Pancreas (tissue), 10 donors: ENCODE results near the gene SULT1A2. TPM values are rescaled to one million over a fixed set of nuclear protein-coding genes. Genes with fewer than 3 reads are reported as not detected.
"Not testable (repeated sequence)": the region's sequence is repeated elsewhere in the genome, so short reads cannot be mapped to it uniquely, and the experiment has no call there.

Source experiments
- ATAC-seq, 4 donors: fragments of 200-7000 bp; cut with Tn5 transposase; one replicate each; pipeline versions ENCODE4 v1.8.0 to v1.9.1; 2020; ENCODE audit warnings: mild to moderate bottlenecking in 4 of 4, moderate library complexity in 4 of 4
- DNase-seq, 6 donors: peaks; one replicate each; pipeline ENCODE4 v3.0.0-alpha.2; 2020
- FAIRE-seq: peaks from 2 replicates; lab custom pipeline; 2012; peaks lifted over from hg19 to GRCh38; lab: Jason Lieb, UNC
- H3K27ac ChIP-seq, 4 donors: fragments of 200-600 bp; sonication (generic); 1 replicate in 3 of 4; 2 replicates in 1 of 4; pipeline versions ENCODE4 v1.5.0 to v1.8.0; 2020
- H3K27me3 ChIP-seq, 4 donors: fragments of 200-600 bp; one replicate each; pipeline ENCODE4 v1.8.0; 2021
- H3K36me3 ChIP-seq, 3 donors: fragments of 200-600 bp; sonication (generic) in 1 of 3; one replicate each; pipeline versions ENCODE4 v1.5.0 to v1.8.0; 2020 to 2021
- H3K4me1 ChIP-seq, 3 donors: fragments of 200-600 bp; one replicate each; pipeline ENCODE4 v1.8.0; 2021
- H3K4me3 ChIP-seq, 4 donors: fragments of 200-600 bp; sonication (generic) in 2 of 4; one replicate each; pipeline versions ENCODE4 v1.5.0 to v1.8.0; 2020 to 2021
- H3K9me3 ChIP-seq, 4 donors: fragments of 200-600 bp; one replicate each; pipeline ENCODE4 v1.8.0; 2021
- WGBS, 2 donors: extraction: QIAGEN DNeasy Blood & Tissue Kit; methylation state at CpG; one replicate each; pipeline ENCODE4 v1.1.7; 2013; 5-methylcytosine and 5-hydroxymethylcytosine counted together
- intact Hi-C, 3 donors: fragments of 100-400 bp; cut with DNase I; formaldehyde crosslinking; loops; one replicate each; pipeline versions ENCODE4 v1.11.1 to v1.14.2; 2022
- polyA plus RNA-seq, 2 donors: library from polyadenylated mRNA; stranded (reverse); fragments of 200-250 nt; gene quantifications; one replicate each; pipeline ENCODE4 v1.2.3, GENCODE V29; 2013
- total RNA-seq, 6 donors: library from RNA; stranded (reverse); fragmentation: NEBNext Ultra II Directional in 4 of 6; extraction: Animal tissue kit (Norgen Biotek cat#: 25700) in 4 of 6; gene quantifications; one replicate each; pipeline versions ENCODE4 v1.2.1 to v1.2.4, GENCODE V29; 2021 to 2023
- TF ChIP-seq, protein P1 (sequence below), 4 donors: fragments of 200-600 bp; sonication (generic) in 3 of 4; IDR thresholded peaks; one replicate each; pipeline versions ENCODE4 v1.5.0 to v1.8.0; 2021; ENCODE audit warnings: antibody characterized with exemption in 4 of 4
- donor health status: healthy with polysubstance abuse.
- donor health status: DM: no; HTN: no; CAD: no; lungs with moderate emphysema.
- donor health status: DM: no; HTN: no; CAD: no.
- donor health status: control.
- donor health status: control.
- donor health status: Bipolar disorder and iron deficiency.
- donor health status: DM: yes; HTN: yes; CAD: no.
- donor health status: DM: no; HTN: no; CAD: no.
- donor health status: DM: no; HTN: no; CAD: no.
- donor health status: DM: yes; HTN: yes; CAD: no.

Gene SULT1A2
- total and polyA plus RNA-seq, 8 donors, result 0.41 to 6.0 (median 1.4) TPM

DNA sequence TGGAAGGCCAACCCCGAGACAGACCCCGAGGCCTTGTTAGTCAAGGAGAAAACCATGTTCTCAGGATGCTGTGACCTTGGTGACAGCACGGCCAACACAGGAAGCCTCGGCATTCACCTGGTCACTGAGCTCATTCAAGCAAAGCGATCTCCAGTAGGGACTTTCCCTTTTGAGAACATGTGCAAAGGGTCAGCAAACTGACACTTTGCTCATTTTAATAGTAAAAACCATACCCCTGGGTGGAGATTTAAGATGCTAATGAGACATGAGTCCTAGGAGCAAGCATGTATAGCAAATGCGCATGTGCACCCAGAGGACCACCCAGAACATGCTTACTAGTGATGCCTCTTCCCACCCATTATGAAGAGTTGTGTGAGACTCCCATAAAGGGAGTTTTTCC lies 5.7 kb upstream of the SULT1A2 start:
- Histone ChIP-seq H3K4me1 (no peaks in the 10 kb centered on the region), H3K9me3 (no peaks in the 10 kb centered on the region), H3K27ac (no peak overlapping the region), H3K4me3 (no peak overlapping the region), H3K36me3 (no peaks in the 10 kb centered on the region), H3K27me3 (no peaks in the 10 kb centered on the region)
- whole genome bisulfite sequencing, 2 donors, result 40 to 47% methylated on average over 4 to 6 of the region's 6 CpGs
- TF ChIP-seq, protein P1, sequence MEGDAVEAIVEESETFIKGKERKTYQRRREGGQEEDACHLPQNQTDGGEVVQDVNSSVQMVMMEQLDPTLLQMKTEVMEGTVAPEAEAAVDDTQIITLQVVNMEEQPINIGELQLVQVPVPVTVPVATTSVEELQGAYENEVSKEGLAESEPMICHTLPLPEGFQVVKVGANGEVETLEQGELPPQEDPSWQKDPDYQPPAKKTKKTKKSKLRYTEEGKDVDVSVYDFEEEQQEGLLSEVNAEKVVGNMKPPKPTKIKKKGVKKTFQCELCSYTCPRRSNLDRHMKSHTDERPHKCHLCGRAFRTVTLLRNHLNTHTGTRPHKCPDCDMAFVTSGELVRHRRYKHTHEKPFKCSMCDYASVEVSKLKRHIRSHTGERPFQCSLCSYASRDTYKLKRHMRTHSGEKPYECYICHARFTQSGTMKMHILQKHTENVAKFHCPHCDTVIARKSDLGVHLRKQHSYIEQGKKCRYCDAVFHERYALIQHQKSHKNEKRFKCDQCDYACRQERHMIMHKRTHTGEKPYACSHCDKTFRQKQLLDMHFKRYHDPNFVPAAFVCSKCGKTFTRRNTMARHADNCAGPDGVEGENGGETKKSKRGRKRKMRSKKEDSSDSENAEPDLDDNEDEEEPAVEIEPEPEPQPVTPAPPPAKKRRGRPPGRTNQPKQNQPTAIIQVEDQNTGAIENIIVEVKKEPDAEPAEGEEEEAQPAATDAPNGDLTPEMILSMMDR (IDR thresholded peaks at IDR 0.05), result no peak
- no peak for DNase-seq
- no peak for ATAC-seq
- no peak for FAIRE-seq
- intact Hi-C loops, result no loop called here

DNA sequence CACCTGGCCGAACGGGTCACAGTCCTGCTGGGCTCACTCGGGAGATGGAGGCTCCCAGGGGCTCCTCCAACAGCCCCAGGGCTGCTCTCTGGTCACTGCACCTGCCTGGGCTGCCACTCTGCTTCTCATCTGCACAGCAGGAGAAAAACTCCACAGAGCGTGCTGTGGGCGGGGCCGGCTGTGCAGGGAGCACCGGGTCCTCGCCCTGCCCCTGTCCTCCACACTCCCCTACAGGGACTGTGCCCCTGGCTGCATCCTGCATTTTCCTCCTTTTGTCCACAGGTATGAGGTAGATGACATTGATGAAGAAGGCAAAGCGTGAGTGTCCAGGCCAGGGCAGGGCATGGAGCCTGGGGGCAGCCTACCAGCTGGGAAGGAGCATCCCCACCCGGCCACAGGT lies 5.2 kb upstream of the SULT1A2 start:
- H3K4me3 ChIP-seq, H3K27me3 ChIP-seq, ATAC-seq, H3K27ac ChIP-seq, intact Hi-C loops, FAIRE-seq, H3K36me3 ChIP-seq, H3K4me1 ChIP-seq, H3K9me3 ChIP-seq: not testable (repeated sequence)
- WGBS, 2 donors, result 85 to 87% methylated on average over 2 to 5 of the region's 10 CpGs
- peak in 1 of 6 donors; percentile 7 for DNase-seq

DNA sequence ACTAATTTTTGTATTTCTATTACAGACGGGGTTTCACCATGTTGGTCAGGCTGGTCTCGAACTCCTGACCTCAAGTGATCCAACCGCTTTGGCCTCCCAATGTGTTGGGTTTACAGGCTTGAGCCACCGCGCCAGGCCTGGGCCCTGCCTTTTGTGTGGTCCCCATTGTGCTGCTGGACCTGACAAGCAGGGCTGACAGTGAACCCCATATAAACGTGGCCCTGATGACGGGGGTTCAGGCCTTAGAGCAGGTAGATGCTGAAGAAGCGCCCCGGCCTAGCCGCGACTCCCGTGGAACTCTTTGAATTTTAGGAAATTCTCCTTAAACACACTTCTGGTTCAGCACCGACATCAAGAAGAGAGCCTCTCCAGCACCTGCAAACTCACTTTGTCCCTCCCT lies 4.7 kb upstream of the SULT1A2 start:
- DNase-seq, result peak in 1 of 6 donors; percentile 15
- WGBS, 2 donors, result 89 to 93% methylated on average over 11 to 12 of the region's 13 CpGs
- H3K36me3 ChIP-seq, ATAC-seq, H3K27ac ChIP-seq, H3K27me3 ChIP-seq, H3K9me3 ChIP-seq, intact Hi-C loops, H3K4me3 ChIP-seq, FAIRE-seq, H3K4me1 ChIP-seq: not testable (repeated sequence)

DNA sequence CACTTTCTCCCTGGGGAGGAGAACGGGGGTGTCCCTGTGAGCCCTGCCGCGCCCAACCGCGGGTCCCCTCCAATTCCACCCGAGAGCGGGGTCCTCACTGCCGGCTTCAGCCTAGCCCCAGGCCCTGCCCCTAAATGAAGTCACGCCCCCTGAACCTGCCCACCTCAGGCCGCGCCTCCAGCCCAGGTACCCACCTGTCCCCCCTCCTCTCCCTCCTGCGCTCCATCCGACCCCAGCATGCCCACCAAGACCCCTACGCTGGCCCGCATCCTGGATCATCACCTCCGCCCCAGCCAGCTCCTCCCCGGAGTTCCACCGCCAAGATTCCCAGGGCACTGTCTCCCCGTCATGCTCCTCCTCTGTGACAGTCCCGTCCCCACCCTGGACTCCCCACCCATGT lies 4.1 kb upstream of the SULT1A2 start:
- intact Hi-C loops, H3K36me3 ChIP-seq, ATAC-seq, H3K27ac ChIP-seq, H3K4me1 ChIP-seq, FAIRE-seq, H3K27me3 ChIP-seq, H3K4me3 ChIP-seq, H3K9me3 ChIP-seq: not testable (repeated sequence)
- 59 to 81% methylated on average over 7 to 10 of the region's 20 CpGs for WGBS, 2 donors
- DNase-seq, result peak in 1 of 6 donors; percentile 21

DNA sequence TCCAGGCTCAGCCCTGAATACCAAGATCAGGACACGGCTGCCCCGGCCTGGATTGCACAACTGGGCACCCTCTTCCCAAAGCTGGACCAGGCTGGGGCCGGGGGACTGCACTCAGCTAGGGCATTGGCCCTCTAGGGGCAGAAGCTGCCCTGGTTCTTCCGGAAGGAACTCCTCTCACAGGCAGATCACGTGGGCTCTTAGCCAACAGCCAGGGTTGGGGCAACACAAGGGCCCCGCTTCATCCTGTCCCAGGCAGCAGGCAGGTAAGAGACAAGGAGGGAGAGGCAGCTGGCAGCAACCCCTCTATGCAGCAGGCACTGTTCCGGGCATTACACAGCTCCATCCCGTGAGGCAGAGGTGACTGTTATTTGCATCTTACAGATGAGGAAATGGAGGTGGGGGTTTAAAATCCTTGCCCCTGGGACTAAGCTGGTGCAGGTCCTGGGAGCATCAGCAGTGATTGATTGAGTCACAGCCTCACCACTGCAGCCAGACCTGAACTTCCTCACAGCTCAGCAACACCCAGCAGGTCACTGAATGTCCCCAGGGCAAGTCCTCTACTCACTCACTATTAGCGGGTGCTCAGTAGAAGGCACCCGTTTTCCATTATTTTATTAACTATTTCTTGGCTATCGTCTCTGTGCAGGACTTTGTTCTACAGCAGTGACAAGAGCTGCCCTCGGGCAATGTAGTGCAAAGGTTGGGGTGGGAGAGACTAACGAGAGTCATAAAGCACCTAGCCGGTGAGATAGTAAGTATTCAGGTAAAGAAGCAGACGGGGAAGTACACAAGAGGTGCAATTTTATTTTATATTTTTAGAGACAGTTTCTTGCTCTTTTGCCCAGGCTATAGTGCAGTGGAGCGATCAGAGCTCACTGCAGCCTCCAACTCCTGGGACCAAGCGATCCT lies 2.8 kb upstream of the SULT1A2 start:
- no CpG with 5 or more reads among the region's 17 CpGs for WGBS, 2 donors
- H3K4me3 ChIP-seq, H3K36me3 ChIP-seq, H3K27ac ChIP-seq, intact Hi-C loops, DNase-seq, H3K9me3 ChIP-seq, H3K4me1 ChIP-seq, FAIRE-seq, H3K27me3 ChIP-seq: not testable (repeated sequence)
- ATAC-seq, result peak in 2 of 4 donors; percentile 32 to 43

DNA sequence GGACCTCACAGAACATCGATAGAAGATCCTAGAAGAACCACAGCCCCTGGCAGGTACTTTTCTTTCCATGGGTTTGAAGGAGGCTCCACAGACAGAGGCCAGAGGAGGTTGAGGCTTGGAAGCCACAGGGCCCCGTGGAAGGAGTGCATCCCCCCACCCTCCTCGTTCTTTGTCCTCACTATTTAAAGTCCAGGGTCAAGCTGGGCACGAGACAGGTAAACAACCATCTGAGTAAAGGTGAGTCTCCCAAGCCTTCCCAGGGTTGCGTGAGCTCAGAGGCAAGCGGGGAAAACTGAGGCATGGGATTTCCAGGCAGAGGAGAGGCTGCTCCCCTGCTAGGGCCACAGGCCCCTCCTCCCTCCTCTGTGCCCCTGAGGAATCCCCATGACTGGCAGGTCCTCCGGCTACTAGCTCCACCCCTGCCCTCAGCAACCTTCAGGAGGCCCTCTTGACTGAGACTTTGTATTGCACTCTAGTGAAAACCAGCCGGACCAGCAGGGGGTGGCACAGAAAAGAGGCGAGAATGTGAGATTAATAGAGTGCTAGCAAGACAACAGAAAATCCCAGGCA lies 927 bp upstream of the SULT1A2 start:
- intact Hi-C loops, result no loop called here
- Histone ChIP-seq H3K9me3 (no peaks in the 10 kb centered on the region), H3K4me1 (peaks cover 0 to 8% (median 6%) of the 10 kb centered on the region in 3 donors), H3K27ac (peak overlapping the region in 2 of 4 donors; percentile 73 to 77), H3K36me3 (no peaks in the 10 kb centered on the region), H3K4me3 (no peak overlapping the region), H3K27me3 (no peaks in the 10 kb centered on the region)
- DNase-seq (peak in 1 of 6 donors; percentile 34), FAIRE-seq (no peak), ATAC-seq (no peak)
- TF ChIP-seq, protein P1 (IDR thresholded peaks at IDR 0.05), result no peak
- WGBS, 2 donors, result 55 to 58% methylated on average over 9 of the region's 9 CpGs
